ENCODE data around the gene AKT2.

- no peak for TF ChIP-seq CTCF (IDR thresholded peaks at IDR 0.05)
- TF ChIP-seq ZFX (IDR thresholded peaks at IDR 0.05; ENCODE audit: borderline replicate concordance), result no peak
Measured at GRCh38 chr19:40321076-40321475, 35.9 kb upstream of the AKT2 start.

Measured in 22Rv1 (cell line).